HCT116 (cell line): Measurements from ENCODE around the gene AP3D1. TPM values are rescaled to one million over a fixed set of nuclear protein-coding genes. Genes with fewer than 3 reads are reported as not detected.

Experiments
- ATAC-seq: fragments of 200-7000 bp; cut with Tn5 transposase; 2 replicates; pipeline ENCODE4 v1.9.1; 2020; ENCODE audit warnings: mild to moderate bottlenecking, moderate library complexity
- BruUV-seq: library from RNA; stranded (reverse); fragments of 400-500 nt; replicated peaks from 2 replicates; lab custom pipeline; 2021; lab: Mats Ljungman, UMichigan
- CTCF ChIA-PET: fragments of 300-600 bp; sonication (Branson Sonifier 250); formaldehyde crosslinking; loops from one replicate; lab custom pipeline; 2021; ENCODE audit warnings: antibody characterized with exemption; lab: Charles Lee
- POLR2A ChIA-PET: fragments of 300-600, 350-600 bp; sonication (Branson Sonifier 250); formaldehyde crosslinking; loops from one replicate; lab custom pipeline; 2021; ENCODE audit warnings: antibody characterized with exemption; lab: Charles Lee
- RAD21 ChIA-PET, 2 experiments: fragments of 300-600 bp; sonication (Branson Sonifier 250); formaldehyde crosslinking; loops; one replicate each; lab custom pipeline; 2023; ENCODE audit warnings: low total read pairs in 2 of 2; ENCODE audit not compliant: uncharacterized antibody in 2 of 2, unreplicated experiment in 2 of 2, low non-redundant PET in 1 of 2; lab: Charles Lee
- DNase-seq: peaks from one replicate; pipeline ENCODE4 v3.0.0-alpha.2; 2010; ENCODE audit warnings: low read depth, low spot score
- H2AFZ ChIP-seq: fragments of 200-600 bp; shearing (Covaris generic), sonication (generic); 2 replicates; pipeline ENCODE4 v1.6.1; 2017; ENCODE audit warnings: low read depth, mixed run types, mixed read lengths, antibody characterized with exemption, low read length; ENCODE audit not compliant: poor library complexity, severe bottlenecking
- H3K27ac ChIP-seq: 2 replicates; pipeline ENCODE4 v1.5.1; 2012; ENCODE audit warnings: low read depth, low read length
- H3K27me3 ChIP-seq: fragments of 200-600 bp; sonication (generic); 2 replicates; pipeline ENCODE4 v1.6.1; 2016; ENCODE audit warnings: mixed run types, low read length, mixed read lengths; ENCODE audit not compliant: insufficient read depth
- H3K36me3 ChIP-seq, 2 experiments: fragments of 200-500 bp in 1 of 2; fragments of 200-600 bp in 1 of 2; sonication (Bioruptor generic) in 1 of 2; sonication (generic) in 1 of 2; 2 replicates each; pipeline versions ENCODE4 v1.5.1 to v1.6.1; 2014 to 2016; ENCODE audit warnings: low read length in 2 of 2, inconsistent platforms in 1 of 2, mixed read lengths in 1 of 2, mixed run types in 1 of 2; ENCODE audit not compliant: insufficient read depth in 2 of 2, control insufficient read depth in 1 of 2
- H3K4me1 ChIP-seq, 2 experiments: fragments of 200-600 bp in 1 of 2; sonication (generic) in 1 of 2; 2 replicates each; pipeline versions ENCODE4 v1.5.1 to v1.6.1; 2012 to 2017; ENCODE audit warnings: low read length in 2 of 2, inconsistent platforms in 1 of 2, mild to moderate bottlenecking in 1 of 2, mixed read lengths in 1 of 2, mixed run types in 1 of 2, moderate library complexity in 1 of 2; ENCODE audit not compliant: insufficient read depth in 2 of 2, control insufficient read depth in 1 of 2
- H3K4me2 ChIP-seq: fragments of 200-600 bp; sonication (generic); 2 replicates; pipeline ENCODE4 v1.6.1; 2017; ENCODE audit warnings: mixed run types, low read length, mixed read lengths
- H3K4me3 ChIP-seq, 2 experiments: fragments of 200-600 bp in 1 of 2; sonication (generic) in 1 of 2; replicated peaks in 1 of 2; 2 replicates each; pipeline ENCODE4 v1.5.1; 2011 to 2016; ENCODE audit warnings: low read length in 2 of 2, control low read depth in 1 of 2, low read depth in 1 of 2, mild to moderate bottlenecking in 1 of 2, mixed read lengths in 1 of 2, mixed run types in 1 of 2
- H3K79me2 ChIP-seq: fragments of 200-600 bp; sonication (generic); 2 replicates; pipeline ENCODE4 v1.6.1; 2017; ENCODE audit warnings: mild to moderate bottlenecking, mixed run types, low read length, moderate library complexity, mixed read lengths; ENCODE audit not compliant: insufficient read depth
- H3K9ac ChIP-seq: fragments of 200-600 bp; sonication (generic); 2 replicates; pipeline ENCODE4 v1.6.1; 2016; ENCODE audit warnings: low read length, mixed read lengths
- H3K9me2 ChIP-seq: fragments of 200-600 bp; sonication (generic), shearing (Covaris generic); 2 replicates; pipeline ENCODE4 v1.6.1; 2017; ENCODE audit warnings: mixed run types, mild to moderate bottlenecking, moderate library complexity; ENCODE audit not compliant: insufficient read depth
- H3K9me3 ChIP-seq, 2 experiments: fragments of 200-500 bp in 1 of 2; fragments of 200-600 bp in 1 of 2; sonication (Bioruptor generic) in 1 of 2; sonication (generic) in 1 of 2; 2 replicates each; pipeline ENCODE4 v1.6.1; 2014 to 2017; ENCODE audit warnings: low read length in 2 of 2, mixed read lengths in 2 of 2, inconsistent platforms in 1 of 2, low read depth in 1 of 2, mild to moderate bottlenecking in 1 of 2, mixed run types in 1 of 2, moderate library complexity in 1 of 2; ENCODE audit not compliant: control insufficient read depth in 1 of 2, insufficient read depth in 1 of 2
- H4K20me1 ChIP-seq: fragments of 200-600 bp; sonication (generic), shearing (Covaris generic); 2 replicates; pipeline ENCODE4 v1.6.1; 2017; ENCODE audit warnings: mixed run types, mild to moderate bottlenecking, moderate library complexity; ENCODE audit not compliant: insufficient read depth
- CBX3 ChIP-seq: IDR thresholded peaks from 2 replicates; pipeline ENCODE4 v1.6.1; 2012; ENCODE audit warnings: low read depth
- CEBPB ChIP-seq: IDR thresholded peaks from 2 replicates; pipeline ENCODE4 v1.6.1; 2012; ENCODE audit warnings: low read depth
- CTCF ChIP-seq, 3 experiments: fragments of 200-600 bp in 1 of 3; sonication (generic) in 1 of 3; IDR thresholded peaks in 2 of 3; conservative IDR thresholded peaks in 1 of 3; 2 replicates each; pipeline ENCODE4 v1.5.1; 2012 to 2017; ENCODE audit warnings: low read depth in 2 of 3, low read length in 2 of 3, antibody characterized with exemption in 1 of 3, borderline replicate concordance in 1 of 3, control low read depth in 1 of 3, mild to moderate bottlenecking in 1 of 3, mixed read lengths in 1 of 3, mixed run types in 1 of 3, moderate library complexity in 1 of 3; ENCODE audit not compliant: insufficient read depth in 1 of 3
- EZH2 ChIP-seq: fragments of 200-600 bp; sonication (generic); IDR thresholded peaks from 2 replicates; pipeline ENCODE4 v1.6.1; 2017; ENCODE audit warnings: antibody characterized with exemption, mixed run types
- EZH2phosphoT487 ChIP-seq: fragments of 200-600 bp; IDR thresholded peaks from 2 replicates; pipeline ENCODE4 v1.6.1; 2018; ENCODE audit warnings: antibody characterized with exemption, borderline replicate concordance
- FOSL1 ChIP-seq: IDR thresholded peaks from 2 replicates; pipeline ENCODE4 v1.6.1; 2012; ENCODE audit warnings: low read depth
- JUND ChIP-seq: IDR thresholded peaks from 2 replicates; pipeline ENCODE4 v1.6.1; 2012
- POLR2A ChIP-seq: IDR thresholded peaks from 2 replicates; pipeline ENCODE4 v1.7.0; 2011; ENCODE audit warnings: borderline replicate concordance; ENCODE audit not compliant: insufficient read depth, insufficient read length; ENCODE audit errors: extremely low read depth
- POLR2AphosphoS5 ChIP-seq: IDR thresholded peaks from 2 replicates; pipeline ENCODE4 v1.6.1; 2011; ENCODE audit warnings: mild to moderate bottlenecking, low read depth, low read length, moderate library complexity
- RAD21 ChIP-seq: IDR thresholded peaks from 2 replicates; pipeline ENCODE4 v1.6.1; 2012; ENCODE audit warnings: low read depth, mild to moderate bottlenecking
- REST ChIP-seq: IDR thresholded peaks from 2 replicates; pipeline ENCODE4 v1.6.1; 2012; ENCODE audit warnings: low read depth
- SP1 ChIP-seq: IDR thresholded peaks from 2 replicates; pipeline ENCODE4 v1.6.1; 2012; ENCODE audit warnings: low read depth
- SRF ChIP-seq: IDR thresholded peaks from 2 replicates; pipeline ENCODE4 v1.6.1; 2012; ENCODE audit warnings: low read depth
- YY1 ChIP-seq: IDR thresholded peaks from 2 replicates; pipeline ENCODE4 v1.6.1; 2011; ENCODE audit warnings: low read length, low read depth, moderate library complexity, mild to moderate bottlenecking; ENCODE audit not compliant: insufficient replicate concordance; ENCODE audit errors: extremely low read depth
- ZNF274 ChIP-seq: fragments of 200-500 bp; sonication (Bioruptor generic); IDR thresholded peaks from 2 replicates; pipeline ENCODE4 v1.6.1; 2014; ENCODE audit warnings: mild to moderate bottlenecking, low read depth, low read length, inconsistent platforms
- intact Hi-C: fragments of 100-400 bp; cut with micrococcal nuclease; formaldehyde crosslinking; loops from 2 replicates; pipeline ENCODE4 v1.10.0; 2022
- total RNA-seq: library from RNA; stranded (reverse); gene quantifications from one replicate; pipeline ENCODE4 v1.2.1, GENCODE V29; 2021; ENCODE audit not compliant: unreplicated experiment
- TF ChIP-seq, protein P1 (sequence below): IDR thresholded peaks from 2 replicates; pipeline ENCODE4 v1.6.1; 2011; ENCODE audit warnings: mild to moderate bottlenecking, low read length, moderate library complexity; ENCODE audit not compliant: insufficient replicate concordance; ENCODE audit errors: extremely low read depth
- TF ChIP-seq, protein P2 (sequence below): IDR thresholded peaks from 2 replicates; pipeline ENCODE4 v1.6.1; 2012

The AP3D1 gene
- total RNA-seq, 1 experiment from 2014 or later, result 137 TPM

GRCh38 chr19:2101417-2102335, 49.7 kb downstream of the AP3D1 start:
- Histone ChIP-seq H3K4me1 (peaks cover 9 to 10% of the 10 kb centered on the region in 2 experiments), H3K4me2 (no peak overlapping the region), H3K9ac (no peak overlapping the region), H3K36me3 (peaks cover 23 to 25% of the 10 kb centered on the region in 2 experiments; a peak in 3 of 4 replicates), H3K4me3 (no peak overlapping the region), H4K20me1 (no peaks in the 10 kb centered on the region), H3K9me2 (no peaks in the 10 kb centered on the region), H3K9me3 (no peaks in the 10 kb centered on the region; a peak in 1 of 4 replicates), H2AFZ (no peak overlapping the region), H3K79me2 (peaks cover 17% of the 10 kb centered on the region; the same call in 1 of the 2 replicates), H3K27me3 (no peaks in the 10 kb centered on the region), H3K27ac (no peak overlapping the region)
- BruUV-seq, result no TSS peak
- RAD21 ChIA-PET, result no interaction called here
- ATAC-seq, result no peak
- CTCF ChIA-PET, result no interaction called here
- intact Hi-C loops, result no loop called here
- POLR2A ChIA-PET, result no interaction called here
- TF ChIP-seq CTCF (IDR thresholded peaks at IDR 0.05 in 2 of 3, conservative IDR thresholded peaks at IDR 0.05 in 1 of 3; ENCODE audit: borderline replicate concordance in 1 of 3, insufficient read depth in 1 of 3, low read depth in 2 of 3, low read length in 2 of 3) (no peak), EZH2phosphoT487 (no peak), POLR2A (no peak), SP1 (no peak), YY1 (no peak), POLR2AphosphoS5 (no peak), FOSL1 (no peak), REST (no peak), EZH2 (no peak), SRF (no peak), CEBPB (no peak), ZNF274 (no peak), JUND (no peak), CBX3 (no peak), RAD21 (no peak)
- TF ChIP-seq, protein P1, sequence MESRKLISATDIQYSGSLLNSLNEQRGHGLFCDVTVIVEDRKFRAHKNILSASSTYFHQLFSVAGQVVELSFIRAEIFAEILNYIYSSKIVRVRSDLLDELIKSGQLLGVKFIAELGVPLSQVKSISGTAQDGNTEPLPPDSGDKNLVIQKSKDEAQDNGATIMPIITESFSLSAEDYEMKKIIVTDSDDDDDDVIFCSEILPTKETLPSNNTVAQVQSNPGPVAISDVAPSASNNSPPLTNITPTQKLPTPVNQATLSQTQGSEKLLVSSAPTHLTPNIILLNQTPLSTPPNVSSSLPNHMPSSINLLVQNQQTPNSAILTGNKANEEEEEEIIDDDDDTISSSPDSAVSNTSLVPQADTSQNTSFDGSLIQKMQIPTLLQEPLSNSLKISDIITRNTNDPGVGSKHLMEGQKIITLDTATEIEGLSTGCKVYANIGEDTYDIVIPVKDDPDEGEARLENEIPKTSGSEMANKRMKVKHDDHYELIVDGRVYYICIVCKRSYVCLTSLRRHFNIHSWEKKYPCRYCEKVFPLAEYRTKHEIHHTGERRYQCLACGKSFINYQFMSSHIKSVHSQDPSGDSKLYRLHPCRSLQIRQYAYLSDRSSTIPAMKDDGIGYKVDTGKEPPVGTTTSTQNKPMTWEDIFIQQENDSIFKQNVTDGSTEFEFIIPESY, result no peak
- TF ChIP-seq, protein P2, sequence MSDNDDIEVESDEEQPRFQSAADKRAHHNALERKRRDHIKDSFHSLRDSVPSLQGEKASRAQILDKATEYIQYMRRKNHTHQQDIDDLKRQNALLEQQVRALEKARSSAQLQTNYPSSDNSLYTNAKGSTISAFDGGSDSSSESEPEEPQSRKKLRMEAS, result no peak
- no peak for DNase-seq
